Skeletal muscle tissue (tissue), 4 donors: ENCODE data around the gene MGAT4A. TPM values are rescaled to one million over a fixed set of nuclear protein-coding genes. Genes with fewer than 3 reads are reported as not detected.

Experiments
- H3K27ac ChIP-seq: one replicate; pipeline ENCODE4 v1.7.0; 2013; ENCODE audit warnings: mild to moderate bottlenecking, low read depth, low read length, inconsistent platforms
- H3K27me3 ChIP-seq, 3 donors: one replicate each; pipeline ENCODE4 v1.7.0; 2013; ENCODE audit warnings: low read length in 3 of 3; ENCODE audit not compliant: control insufficient read depth in 3 of 3, insufficient read depth in 3 of 3
- H3K36me3 ChIP-seq, 3 donors: one replicate each; pipeline ENCODE4 v1.7.0; 2013; ENCODE audit warnings: low read length in 3 of 3; ENCODE audit not compliant: control insufficient read depth in 3 of 3, insufficient read depth in 3 of 3
- H3K4me1 ChIP-seq, 3 donors: one replicate each; pipeline ENCODE4 v1.7.0; 2013; ENCODE audit warnings: low read length in 3 of 3, mild to moderate bottlenecking in 3 of 3; ENCODE audit not compliant: control insufficient read depth in 3 of 3, insufficient read depth in 3 of 3
- H3K4me3 ChIP-seq, 3 donors: one replicate each; pipeline ENCODE4 v1.7.0; 2013; ENCODE audit warnings: low read length in 3 of 3
- H3K9ac ChIP-seq, 3 donors: one replicate each; pipeline ENCODE4 v1.7.0; 2013; ENCODE audit warnings: low read length in 3 of 3, mild to moderate bottlenecking in 3 of 3, moderate library complexity in 2 of 3, low read depth in 1 of 3
- H3K9me3 ChIP-seq, 3 donors: one replicate each; pipeline ENCODE4 v1.7.0; 2013; ENCODE audit warnings: low read length in 3 of 3; ENCODE audit not compliant: control insufficient read depth in 3 of 3
- total RNA-seq: library from RNA; depleted of rRNA; stranded (reverse); fragments of >200 nt; gene quantifications from one replicate; pipeline ENCODE4 v1.2.3, GENCODE V29; 2014
- donor health status: Osteomylitis.

The MGAT4A gene
- total RNA-seq, 1 donor from 2014 or later, result 6.3 TPM

DNA sequence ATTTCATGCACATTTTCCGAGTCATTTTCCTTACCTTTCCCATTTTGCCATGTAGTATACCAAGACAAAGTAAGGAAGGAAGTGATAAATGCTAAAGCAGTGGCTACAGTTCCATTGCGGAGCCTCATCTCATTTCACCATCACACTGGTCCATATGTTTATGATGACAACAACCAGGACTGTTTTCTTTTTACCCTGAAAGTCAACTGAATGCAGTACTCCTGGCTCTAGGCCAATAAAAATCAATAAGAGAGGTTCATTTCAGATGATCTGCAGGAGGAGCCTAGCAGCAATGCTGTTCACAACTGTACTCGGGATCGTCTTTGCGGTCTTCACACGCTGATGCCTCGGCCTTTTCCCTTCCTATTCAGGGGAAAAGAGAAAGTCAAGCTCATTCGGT, 4.7 kb downstream of the MGAT4A start:
- H3K27ac ChIP-seq, result no peak overlapping the region
- H3K27me3 ChIP-seq, result no peaks in the 10 kb centered on the region
- H3K9ac ChIP-seq, result no peak overlapping the region
- no peaks in the 10 kb centered on the region for H3K9me3 ChIP-seq
- H3K36me3 ChIP-seq, result peaks cover 0 to 4% (median 0%) of the 10 kb centered on the region in 3 donors
- H3K4me1 ChIP-seq, result peaks cover 3 to 8% (median 3%) of the 10 kb centered on the region in 3 donors
- H3K4me3 ChIP-seq, result peak overlapping the region in 1 of 3 donors; percentile 36

DNA sequence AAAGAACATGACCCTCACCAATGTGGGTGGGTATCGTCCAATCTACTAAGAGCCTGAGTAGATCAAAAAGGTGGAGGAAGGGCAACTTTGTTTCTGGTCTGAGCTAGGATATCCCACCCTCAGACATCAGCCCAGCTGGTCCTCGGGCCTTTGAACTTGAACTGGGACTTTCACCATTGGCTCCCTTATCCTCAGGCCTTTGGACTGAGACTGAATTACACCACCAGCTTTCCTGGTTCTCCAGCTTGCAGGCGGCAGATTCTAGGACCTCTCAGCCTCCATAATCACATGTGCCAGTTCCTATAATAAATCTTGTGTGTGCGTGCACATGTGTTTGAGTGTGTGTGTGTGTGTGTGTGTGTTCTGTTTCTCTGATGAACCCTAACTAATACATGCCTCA, 10.6 kb downstream of the MGAT4A start:
- no peaks in the 10 kb centered on the region for H3K27me3 ChIP-seq
- H3K36me3 ChIP-seq, result peaks cover 0 to 7% (median 0%) of the 10 kb centered on the region in 3 donors

DNA sequence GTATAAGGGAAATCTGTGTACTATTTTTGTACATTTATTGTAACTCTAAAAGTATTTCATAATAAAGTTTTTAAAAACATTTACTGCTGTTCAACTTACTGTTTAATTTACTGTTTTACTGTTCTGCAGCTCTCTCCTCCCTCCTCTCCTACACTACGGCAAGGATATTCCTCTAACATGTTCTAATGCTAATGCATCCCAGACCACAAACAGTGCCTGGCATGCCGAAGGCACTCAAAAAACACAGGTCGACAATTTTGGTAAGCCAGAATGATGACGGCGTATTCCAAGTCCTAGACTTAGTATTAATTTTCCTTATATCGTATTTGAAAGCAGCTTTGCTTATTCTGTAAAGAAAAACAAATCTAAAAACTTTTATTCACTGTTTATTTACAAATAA, 13.3 kb downstream of the MGAT4A start:
- Histone ChIP-seq H3K4me1 (no peaks in the 10 kb centered on the region), H3K36me3 (peaks cover 0 to 5% (median 0%) of the 10 kb centered on the region in 3 donors), H3K27me3 (no peaks in the 10 kb centered on the region), H3K27ac (no peak overlapping the region), H3K9ac (no peak overlapping the region), H3K4me3 (no peak overlapping the region), H3K9me3 (no peaks in the 10 kb centered on the region)

More for the DNA sequence above, 10.6 kb downstream of the MGAT4A start:
- no peak overlapping the region for H3K4me3 ChIP-seq
- H3K4me1 ChIP-seq, result peaks cover 0 to 3% (median 0%) of the 10 kb centered on the region in 3 donors
- H3K27ac ChIP-seq, result no peak overlapping the region
- no peaks in the 10 kb centered on the region for H3K9me3 ChIP-seq
- no peak overlapping the region for H3K9ac ChIP-seq

DNA sequence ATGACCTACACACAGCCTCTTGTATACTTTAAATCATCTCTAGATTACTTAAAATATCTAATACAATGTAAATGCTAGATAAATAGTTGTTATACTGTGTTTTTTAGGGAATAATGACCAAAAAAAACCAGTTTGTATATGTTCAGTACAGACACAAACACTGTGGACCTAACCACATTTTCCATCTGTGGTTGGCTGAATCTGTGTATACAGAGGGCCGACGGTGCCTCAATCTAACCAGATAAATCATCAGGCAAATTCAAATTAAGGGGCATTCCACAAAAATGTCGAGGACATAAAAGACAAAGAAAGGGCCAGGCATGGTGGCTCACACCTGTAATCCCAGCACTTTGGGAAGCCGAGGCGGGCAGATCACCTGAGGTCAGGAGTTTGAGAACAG, 14.1 kb downstream of the MGAT4A start:
- Histone ChIP-seq H3K4me1 (no peaks in the 10 kb centered on the region), H3K27me3 (no peaks in the 10 kb centered on the region), H3K4me3 (no peak overlapping the region), H3K36me3 (peaks cover 0 to 5% (median 0%) of the 10 kb centered on the region in 3 donors), H3K27ac (no peak overlapping the region), H3K9ac (no peak overlapping the region), H3K9me3 (no peaks in the 10 kb centered on the region)

DNA sequence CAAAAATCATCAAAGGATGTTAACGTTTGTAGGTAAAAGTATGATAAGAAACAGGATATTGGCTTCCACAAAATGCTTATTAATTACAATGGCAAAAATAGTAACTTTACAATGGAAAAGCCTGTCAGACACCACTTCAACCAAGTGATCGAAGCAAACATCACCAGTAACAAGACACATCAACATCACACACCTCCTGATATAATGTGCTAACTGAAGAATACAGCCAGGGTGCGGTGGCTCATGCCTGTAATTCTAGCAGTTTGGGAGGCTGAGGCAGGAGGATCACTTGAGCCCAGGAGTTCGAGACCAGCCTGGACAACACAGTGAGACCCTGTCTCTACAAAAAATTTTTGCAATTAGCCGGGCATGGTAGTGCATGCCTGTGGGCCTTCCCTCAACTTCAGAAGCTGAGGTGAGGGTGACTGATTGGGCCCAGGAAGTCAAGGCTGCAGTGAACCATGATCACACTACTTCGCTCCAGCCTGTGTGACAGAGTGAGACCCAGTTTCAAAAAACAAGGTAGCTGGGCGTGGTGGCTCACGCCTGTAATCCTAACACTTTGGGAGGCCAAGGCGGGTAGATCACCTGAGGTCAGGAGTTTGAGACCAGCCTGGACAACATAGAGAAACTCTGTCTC, 15.0 kb downstream of the MGAT4A start:
- H3K27me3 ChIP-seq, result no peaks in the 10 kb centered on the region
- H3K27ac ChIP-seq, result no peak overlapping the region
- H3K4me3 ChIP-seq, result no peak overlapping the region
- H3K4me1 ChIP-seq, result no peaks in the 10 kb centered on the region
- peaks cover 0 to 3% (median 0%) of the 10 kb centered on the region in 3 donors for H3K36me3 ChIP-seq
- H3K9me3 ChIP-seq, result no peaks in the 10 kb centered on the region
- no peak overlapping the region for H3K9ac ChIP-seq

DNA sequence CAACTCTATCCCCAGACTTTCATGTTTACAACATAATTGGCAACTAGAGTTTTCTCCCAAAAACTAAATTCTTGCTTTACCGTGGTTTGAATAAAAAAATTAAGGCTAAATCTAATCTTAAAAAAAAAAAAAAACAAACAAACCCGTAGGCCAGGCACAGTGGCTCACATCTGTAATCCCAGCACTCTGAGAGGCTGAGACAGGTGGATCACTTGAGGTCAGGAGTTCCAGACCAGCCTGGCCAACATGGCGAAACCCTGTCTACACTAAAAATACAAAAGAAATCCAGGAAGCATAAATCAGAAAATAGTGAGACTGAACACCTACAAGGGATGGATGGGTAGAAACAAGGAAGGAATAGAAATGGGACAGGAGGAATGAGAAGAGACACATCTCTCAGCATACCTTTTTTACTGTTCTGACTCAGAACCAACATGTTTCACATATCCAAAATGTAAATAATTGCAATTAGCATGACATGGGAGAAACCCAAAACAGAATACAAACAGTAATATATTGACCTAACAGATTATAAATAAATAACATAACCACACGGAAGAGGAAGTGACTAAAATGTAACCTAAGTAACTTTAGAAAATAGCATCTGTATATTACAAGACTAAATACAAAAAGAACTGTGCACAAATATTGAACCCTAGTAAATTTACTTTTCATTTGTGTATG, 17.5 kb downstream of the MGAT4A start:
- no peaks in the 10 kb centered on the region for H3K36me3 ChIP-seq
- H3K9me3 ChIP-seq, result no peaks in the 10 kb centered on the region
- H3K9ac ChIP-seq, result no peak overlapping the region
- H3K27me3 ChIP-seq, result no peaks in the 10 kb centered on the region
- H3K4me3 ChIP-seq, result no peak overlapping the region
- H3K27ac ChIP-seq, result no peak overlapping the region
- H3K4me1 ChIP-seq, result peaks cover 0 to 6% (median 0%) of the 10 kb centered on the region in 3 donors

DNA sequence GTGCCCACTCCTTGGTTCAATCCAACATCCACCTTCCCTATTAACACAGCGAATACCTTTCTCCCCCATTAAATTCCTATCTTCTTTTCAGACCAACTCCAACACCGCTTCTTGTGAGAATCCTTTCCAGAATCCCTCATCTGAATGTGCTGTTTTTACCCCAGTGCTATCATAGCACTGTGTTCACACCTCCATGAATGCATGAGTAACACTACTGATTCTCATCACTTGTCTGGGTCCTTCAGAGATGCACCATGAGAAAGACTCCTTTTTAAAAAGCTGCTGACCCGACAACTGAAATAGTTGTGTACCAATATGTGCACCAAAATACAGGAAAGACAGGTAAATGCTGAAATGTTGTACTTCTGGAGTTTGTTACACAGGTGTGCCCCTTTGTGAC, 18.8 kb downstream of the MGAT4A start:
- no peaks in the 10 kb centered on the region for H3K9me3 ChIP-seq
- no peak overlapping the region for H3K4me3 ChIP-seq
- no peaks in the 10 kb centered on the region for H3K36me3 ChIP-seq
- H3K9ac ChIP-seq, result no peak overlapping the region
- H3K27me3 ChIP-seq, result no peaks in the 10 kb centered on the region
- H3K27ac ChIP-seq, result no peak overlapping the region
- H3K4me1 ChIP-seq, result peaks cover 0 to 6% (median 0%) of the 10 kb centered on the region in 3 donors

DNA sequence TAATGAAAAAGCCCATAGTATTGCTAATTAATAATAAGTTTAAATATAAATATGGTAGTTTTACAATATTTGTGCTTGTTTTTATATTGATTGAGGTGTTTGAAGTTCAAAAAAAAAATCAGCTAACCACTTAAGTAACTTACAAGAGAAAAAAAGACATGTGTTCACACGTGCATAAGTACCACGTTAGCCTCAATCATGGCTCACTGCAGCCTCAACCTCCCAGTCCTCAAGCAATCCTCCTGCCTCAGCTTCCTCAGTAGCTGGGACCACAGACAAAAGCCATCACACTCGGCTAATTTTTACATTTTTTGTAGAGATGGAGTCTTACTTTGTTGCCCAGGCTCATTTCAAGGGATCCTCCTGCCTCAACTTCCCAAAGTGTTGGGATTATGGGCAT, 19.4 kb downstream of the MGAT4A start:
- Histone ChIP-seq H3K27ac (no peak overlapping the region), H3K27me3 (no peaks in the 10 kb centered on the region), H3K9me3 (no peaks in the 10 kb centered on the region), H3K36me3 (no peaks in the 10 kb centered on the region), H3K4me3 (no peak overlapping the region), H3K9ac (no peak overlapping the region), H3K4me1 (peaks cover 0 to 6% (median 0%) of the 10 kb centered on the region in 3 donors)

DNA sequence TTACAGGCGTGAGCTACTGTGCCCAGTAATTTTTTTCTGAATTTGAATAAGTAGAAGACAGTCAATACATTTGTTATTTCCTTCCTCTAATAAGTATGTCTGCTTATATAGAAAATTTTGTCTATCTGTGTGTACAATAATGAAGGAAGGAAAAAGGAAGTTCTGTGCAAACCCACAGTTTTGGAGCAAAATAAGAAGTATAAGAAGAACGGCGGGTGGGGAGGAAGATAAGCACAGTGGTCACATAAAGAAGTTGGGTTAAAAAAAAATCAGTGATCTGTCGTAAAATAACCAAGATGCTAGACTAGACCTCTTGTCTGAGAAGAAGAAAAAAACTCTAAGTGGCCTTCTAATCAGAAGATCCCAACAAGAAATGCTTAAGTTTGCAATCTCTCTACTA, 20.2 kb downstream of the MGAT4A start:
- H3K4me3 ChIP-seq, result no peak overlapping the region
- no peaks in the 10 kb centered on the region for H3K27me3 ChIP-seq
- H3K36me3 ChIP-seq, result no peaks in the 10 kb centered on the region
- no peak overlapping the region for H3K9ac ChIP-seq
- no peaks in the 10 kb centered on the region for H3K9me3 ChIP-seq
- H3K4me1 ChIP-seq, result peaks cover 0 to 6% (median 0%) of the 10 kb centered on the region in 3 donors
- H3K27ac ChIP-seq, result no peak overlapping the region

DNA sequence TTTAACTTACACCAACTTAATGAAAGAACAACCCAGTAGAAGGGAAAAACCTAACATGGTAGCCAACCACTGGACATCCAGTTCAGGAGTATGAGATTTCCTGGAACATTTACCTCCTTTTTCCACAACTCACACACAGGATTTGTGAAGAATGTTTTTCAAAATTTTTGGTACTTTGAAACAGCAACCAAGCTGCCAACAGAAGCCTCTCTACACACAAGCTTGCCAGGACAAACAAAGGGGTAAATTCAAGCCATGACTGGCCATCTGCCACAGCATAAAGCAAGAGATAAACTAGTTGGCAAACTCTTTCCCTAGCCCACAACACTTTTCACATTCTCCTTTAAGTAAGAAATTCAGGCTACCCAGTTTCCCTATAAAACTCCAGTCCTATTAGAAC, 21.4 kb downstream of the MGAT4A start:
- H3K27me3 ChIP-seq, result no peaks in the 10 kb centered on the region
- no peaks in the 10 kb centered on the region for H3K9me3 ChIP-seq
- peaks cover 0 to 6% (median 0%) of the 10 kb centered on the region in 3 donors for H3K4me1 ChIP-seq
- no peak overlapping the region for H3K27ac ChIP-seq
- H3K36me3 ChIP-seq, result no peaks in the 10 kb centered on the region
- H3K4me3 ChIP-seq, result no peak overlapping the region
- H3K9ac ChIP-seq, result no peak overlapping the region
